Vagina (tissue), 2 donors: ENCODE data around the gene PHACTR4. TPM values are rescaled to one million over a fixed set of nuclear protein-coding genes. Genes with fewer than 3 reads are reported as not detected.
"Not testable (repeated sequence)": the region's sequence is repeated elsewhere in the genome, so short reads cannot be mapped to it uniquely, and the experiment has no call there.

ENCODE experiments used
- DNase-seq, 2 donors: peaks; one replicate each; pipeline ENCODE4 v3.0.0-alpha.2; 2017; ENCODE audit errors: extremely low spot score in 2 of 2
- H3K27ac ChIP-seq: fragments of 200-600 bp; sonication (generic); one replicate; pipeline ENCODE4 v1.5.1; 2019
- H3K27me3 ChIP-seq: fragments of 200-600 bp; sonication (generic); one replicate; pipeline ENCODE4 v1.5.1; 2019
- H3K36me3 ChIP-seq, 2 donors: fragments of 200-600 bp; sonication (generic); one replicate each; pipeline ENCODE4 v1.5.1; 2017 to 2019
- H3K4me1 ChIP-seq: fragments of 200-600 bp; sonication (generic); one replicate; pipeline ENCODE4 v1.5.1; 2019
- H3K4me3 ChIP-seq, 2 donors: fragments of 200-600 bp; sonication (generic); 1 replicate in 1 of 2; 2 replicates in 1 of 2; pipeline ENCODE4 v1.5.1; 2016 to 2019
- H3K9me3 ChIP-seq: fragments of 200-600 bp; sonication (generic); one replicate; pipeline ENCODE4 v1.5.1; 2019
- POLR2A ChIP-seq, 2 donors: fragments of 450-650 bp; IDR thresholded peaks; one replicate each; pipeline ENCODE4 v1.6.1; 2017; ENCODE audit warnings: antibody characterized with exemption in 2 of 2, mild to moderate bottlenecking in 2 of 2, moderate library complexity in 2 of 2
- POLR2AphosphoS5 ChIP-seq, 2 donors: sonication (generic); formaldehyde crosslinking; IDR thresholded peaks; one replicate each; pipeline ENCODE4 v1.9.0; 2017; ENCODE audit warnings: antibody characterized with exemption in 2 of 2, mild to moderate bottlenecking in 2 of 2, low read depth in 1 of 2; ENCODE audit not compliant: insufficient read depth in 1 of 2
- intact Hi-C: fragments of 100-400 bp; cut with DNase I; formaldehyde crosslinking; loops from one replicate; pipeline ENCODE4 v1.15.1; 2023
- total RNA-seq: library from RNA; depleted of rRNA; stranded (reverse); fragments of >200 nt; gene quantifications from one replicate; pipeline ENCODE4 v1.2.3, GENCODE V29; 2016
- TF ChIP-seq, protein P1 (sequence below), 3 experiments: fragments of 450-650 bp in 2 of 3; fragments of 200-600 bp in 1 of 3; sonication (generic) in 1 of 3; IDR thresholded peaks; one replicate each; pipeline ENCODE4 v1.5.1; 2017 to 2019; ENCODE audit warnings: antibody characterized with exemption in 3 of 3, mild to moderate bottlenecking in 2 of 3, moderate library complexity in 2 of 3

Gene PHACTR4
- 28.7 TPM for total RNA-seq

DNA sequence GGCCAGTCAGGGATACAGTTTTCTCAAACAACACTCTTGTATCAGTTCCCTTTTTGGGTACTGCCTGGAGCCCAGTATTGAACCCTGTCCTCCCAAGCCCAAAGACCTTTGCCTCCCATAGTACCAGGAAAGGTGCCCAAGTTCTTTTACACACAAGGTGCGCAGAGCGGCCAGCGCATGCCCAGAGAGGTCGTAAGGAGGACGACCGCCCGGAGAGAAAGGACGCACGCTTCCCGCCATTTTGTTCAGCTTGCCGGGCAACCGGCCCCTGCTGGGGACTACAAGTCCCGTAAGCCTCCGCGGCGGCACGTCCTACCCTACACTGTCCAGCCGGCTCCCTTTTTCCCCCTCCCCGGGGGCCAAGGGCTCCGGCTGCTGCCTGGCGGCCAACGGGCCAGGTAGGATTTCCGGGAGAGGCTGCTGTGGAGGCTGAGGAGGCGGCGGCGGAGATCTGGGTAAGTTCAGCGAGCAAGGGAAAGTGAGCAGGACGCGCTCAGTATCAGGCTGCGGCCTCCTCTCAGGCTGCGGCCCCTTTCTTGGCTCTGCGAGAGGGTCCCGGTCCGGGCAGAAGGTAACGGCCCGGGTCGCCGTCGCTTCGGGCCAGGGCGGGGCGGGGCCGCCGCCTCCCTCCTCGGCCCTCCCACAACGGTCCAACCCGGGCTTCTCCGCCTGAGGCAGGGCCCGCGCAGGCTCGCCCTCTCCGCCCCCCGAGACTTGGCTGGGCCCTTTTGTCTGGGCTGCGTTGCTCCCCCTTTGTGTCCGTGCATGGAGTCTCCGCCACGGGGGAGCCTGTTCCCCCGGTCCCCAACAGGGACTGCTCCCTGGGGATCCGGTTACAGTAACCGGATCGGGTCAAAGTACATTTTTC lies at the start of gene PHACTR4:
Gene PHACTR4, plus strand, starts transcription at position 370 of the 868 bp plus-strand sequence. CDS start 37,708 bp downstream, outside the sequence.
- no peaks in the 10 kb centered on the region for H3K9me3 ChIP-seq
- peak in 1 of 2 donors; percentile 93 for DNase-seq
- H3K27me3 ChIP-seq: no peaks in the 10 kb centered on the region
- H3K27ac ChIP-seq: peak within 1 kb of the TSS; percentile 95
- peaks cover 44% of the 10 kb centered on the region for H3K4me1 ChIP-seq
- peak within 1 kb of the TSS; percentile 80 to 81 for H3K4me3 ChIP-seq
- intact Hi-C loops: loop anchor here (5.0 kb wide), 1 partner anchor 508 kb away; no protein-coding TSS in a partner anchor
- no peaks in the 10 kb centered on the region for H3K36me3 ChIP-seq
- peak in 1 of 2 donors; percentile 47 for TF ChIP-seq POLR2A (IDR thresholded peaks at IDR 0.05)
- TF ChIP-seq POLR2AphosphoS5 (IDR thresholded peaks at IDR 0.05; ENCODE audit: insufficient read depth in 1 of 2, low read depth in 1 of 2): peak; percentile 80 to 96
- TF ChIP-seq, protein P1, sequence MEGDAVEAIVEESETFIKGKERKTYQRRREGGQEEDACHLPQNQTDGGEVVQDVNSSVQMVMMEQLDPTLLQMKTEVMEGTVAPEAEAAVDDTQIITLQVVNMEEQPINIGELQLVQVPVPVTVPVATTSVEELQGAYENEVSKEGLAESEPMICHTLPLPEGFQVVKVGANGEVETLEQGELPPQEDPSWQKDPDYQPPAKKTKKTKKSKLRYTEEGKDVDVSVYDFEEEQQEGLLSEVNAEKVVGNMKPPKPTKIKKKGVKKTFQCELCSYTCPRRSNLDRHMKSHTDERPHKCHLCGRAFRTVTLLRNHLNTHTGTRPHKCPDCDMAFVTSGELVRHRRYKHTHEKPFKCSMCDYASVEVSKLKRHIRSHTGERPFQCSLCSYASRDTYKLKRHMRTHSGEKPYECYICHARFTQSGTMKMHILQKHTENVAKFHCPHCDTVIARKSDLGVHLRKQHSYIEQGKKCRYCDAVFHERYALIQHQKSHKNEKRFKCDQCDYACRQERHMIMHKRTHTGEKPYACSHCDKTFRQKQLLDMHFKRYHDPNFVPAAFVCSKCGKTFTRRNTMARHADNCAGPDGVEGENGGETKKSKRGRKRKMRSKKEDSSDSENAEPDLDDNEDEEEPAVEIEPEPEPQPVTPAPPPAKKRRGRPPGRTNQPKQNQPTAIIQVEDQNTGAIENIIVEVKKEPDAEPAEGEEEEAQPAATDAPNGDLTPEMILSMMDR (IDR thresholded peaks at IDR 0.05): no peak

DNA sequence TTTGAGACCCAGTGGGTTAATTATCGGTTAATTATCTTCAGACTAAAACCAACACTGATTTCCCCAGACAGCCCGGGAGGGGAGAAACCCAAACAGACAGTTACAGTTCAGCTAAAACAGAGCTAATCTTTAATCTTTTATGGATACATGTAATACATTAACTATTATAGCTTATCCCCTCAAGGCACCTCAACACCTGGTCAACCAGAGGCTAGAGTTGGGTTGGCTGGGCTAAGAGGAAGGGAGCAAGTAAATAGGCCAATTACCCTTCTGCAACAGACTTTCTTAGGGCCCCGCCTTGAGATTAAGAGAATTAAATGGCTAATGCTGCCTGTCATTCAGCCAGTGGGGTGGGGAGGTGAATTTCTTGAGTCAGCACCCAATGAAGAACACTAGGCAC lies 47.3 kb upstream of the PHACTR4 start:
- Histone ChIP-seq H3K4me1 (no peaks in the 10 kb centered on the region), H3K27ac (no peak overlapping the region), H3K4me3 (no peak overlapping the region), H3K9me3 (no peaks in the 10 kb centered on the region), H3K27me3 (no peaks in the 10 kb centered on the region), H3K36me3 (no peaks in the 10 kb centered on the region)
- intact Hi-C loops: no loop called here
- TF ChIP-seq, protein P1 (IDR thresholded peaks at IDR 0.05): no peak
- TF ChIP-seq POLR2AphosphoS5 (IDR thresholded peaks at IDR 0.05; ENCODE audit: insufficient read depth in 1 of 2, low read depth in 1 of 2): peak in 1 of 2 donors; percentile 7
- DNase-seq: no peak

DNA sequence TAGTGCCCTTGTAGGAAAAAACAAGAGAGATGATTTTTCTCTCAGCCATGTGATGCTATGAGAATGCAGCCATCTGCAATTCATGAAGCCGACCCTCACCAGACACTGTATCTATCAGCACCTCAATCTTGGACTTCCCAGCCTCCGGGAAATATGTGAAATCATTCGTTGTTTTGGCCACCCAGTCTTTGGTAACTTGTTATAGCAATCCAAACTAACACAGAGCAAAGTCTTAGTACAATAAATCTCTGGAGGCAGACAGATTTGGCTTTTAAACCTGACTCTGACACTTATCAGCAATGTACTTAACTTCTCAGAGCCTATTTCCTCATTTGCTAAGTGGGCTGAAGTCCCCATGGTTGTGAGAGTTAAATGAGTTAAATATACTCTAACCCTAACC lies 45.8 kb upstream of the PHACTR4 start:
- intact Hi-C loops: no loop called here
- Histone ChIP-seq H3K9me3 (no peaks in the 10 kb centered on the region), H3K4me1 (peaks cover 7% of the 10 kb centered on the region), H3K36me3 (no peaks in the 10 kb centered on the region), H3K27ac (no peak overlapping the region), H3K4me3 (no peak overlapping the region), H3K27me3 (no peaks in the 10 kb centered on the region)
- no peak for DNase-seq
- TF ChIP-seq POLR2AphosphoS5 (IDR thresholded peaks at IDR 0.05; ENCODE audit: insufficient read depth in 1 of 2, low read depth in 1 of 2) (no peak), POLR2A (IDR thresholded peaks at IDR 0.05) (no peak)
- TF ChIP-seq, protein P1 (IDR thresholded peaks at IDR 0.05): no peak

DNA sequence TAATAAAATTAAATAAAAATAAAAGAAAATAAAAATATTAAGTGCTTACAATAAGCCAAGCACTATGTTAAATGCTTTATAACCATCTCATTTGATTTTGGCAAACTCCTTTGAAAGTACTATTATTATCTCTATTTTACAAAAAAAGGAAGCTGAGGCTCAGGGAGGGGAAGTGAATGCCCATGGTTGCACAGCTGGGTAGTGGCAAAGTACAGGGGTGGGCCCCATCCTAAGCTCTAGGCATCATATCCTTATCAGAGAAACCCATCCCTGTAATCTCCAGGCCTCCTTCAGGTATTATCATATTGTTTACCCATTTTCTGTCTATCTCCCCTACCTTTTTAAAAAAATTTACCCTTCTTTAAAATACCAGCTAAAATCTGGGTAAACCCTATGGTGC lies 43.0 kb upstream of the PHACTR4 start:
- Histone ChIP-seq H3K4me3 (no peak overlapping the region), H3K27me3 (no peaks in the 10 kb centered on the region), H3K9me3 (no peaks in the 10 kb centered on the region), H3K36me3 (no peaks in the 10 kb centered on the region), H3K4me1 (peaks cover 21% of the 10 kb centered on the region), H3K27ac (peak overlapping the region; percentile 1)
- TF ChIP-seq POLR2AphosphoS5 (IDR thresholded peaks at IDR 0.05; ENCODE audit: insufficient read depth in 1 of 2, low read depth in 1 of 2) (no peak), POLR2A (IDR thresholded peaks at IDR 0.05) (no peak)
- TF ChIP-seq, protein P1 (IDR thresholded peaks at IDR 0.05): no peak
- intact Hi-C loops: no loop called here
- DNase-seq: no peak

DNA sequence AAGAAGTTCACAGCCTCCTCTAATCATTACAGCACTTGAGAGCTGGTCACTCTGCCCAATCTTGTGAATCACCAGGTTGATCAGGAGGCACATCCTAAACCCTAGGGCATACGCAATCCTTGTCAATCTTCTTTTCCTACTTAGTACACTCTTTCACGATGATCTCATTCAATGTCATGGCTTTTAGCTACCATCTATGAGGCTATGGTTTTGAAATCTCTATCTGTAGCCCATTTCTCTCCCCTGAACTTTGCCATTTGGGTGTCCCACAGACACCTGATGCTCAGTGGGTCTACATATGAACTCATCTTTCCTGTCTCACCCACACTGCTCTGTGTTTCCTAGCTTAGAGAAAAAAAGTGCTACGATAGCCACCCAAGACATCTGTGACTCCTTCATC lies 42.6 kb upstream of the PHACTR4 start:
- intact Hi-C loops: no loop called here
- Histone ChIP-seq H3K27ac (peak overlapping the region; percentile 1), H3K27me3 (no peaks in the 10 kb centered on the region), H3K4me3 (no peak overlapping the region), H3K4me1 (peaks cover 21% of the 10 kb centered on the region), H3K36me3 (no peaks in the 10 kb centered on the region), H3K9me3 (no peaks in the 10 kb centered on the region)
- DNase-seq: no peak
- TF ChIP-seq POLR2A (IDR thresholded peaks at IDR 0.05): no peak
- TF ChIP-seq POLR2AphosphoS5 (IDR thresholded peaks at IDR 0.05; ENCODE audit: insufficient read depth in 1 of 2, low read depth in 1 of 2): no peak
- TF ChIP-seq, protein P1 (IDR thresholded peaks at IDR 0.05): no peak

DNA sequence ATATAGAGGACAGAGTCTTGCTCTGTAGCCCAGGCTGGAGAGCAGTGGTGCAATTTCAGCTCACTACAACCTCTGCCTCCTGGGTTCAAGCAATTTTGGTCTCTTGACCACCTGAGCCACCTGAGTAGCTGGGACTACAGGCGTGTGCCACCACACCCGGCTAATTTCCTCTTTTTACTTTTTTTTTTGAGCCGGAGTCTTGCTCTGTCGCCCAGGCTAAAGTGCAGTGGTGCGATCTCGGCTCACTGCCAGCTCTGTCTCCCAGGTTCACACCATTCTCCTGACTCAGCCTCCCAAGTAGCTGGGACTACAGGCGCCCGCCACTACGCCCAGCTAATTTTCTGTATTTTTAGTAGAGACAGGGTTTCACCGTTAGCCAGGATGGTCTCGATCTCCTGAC lies 42.1 kb upstream of the PHACTR4 start:
- Histone ChIP-seq H3K4me1 (peaks cover 21% of the 10 kb centered on the region), H3K27ac (peak overlapping the region; percentile 1)
- H3K27me3 ChIP-seq, H3K4me3 ChIP-seq, intact Hi-C loops, H3K9me3 ChIP-seq, DNase-seq, H3K36me3 ChIP-seq: not testable (repeated sequence)
